IMR-90 (cell line): Measurements from ENCODE around the gene SFXN3.

Experiments
- BHLHE40 ChIP-seq: fragments of 150-350 bp; IDR thresholded peaks from 2 replicates; pipeline ENCODE4 v1.6.1; 2016; ENCODE audit warnings: mild to moderate bottlenecking, low read depth, low read length
- CEBPB ChIP-seq: IDR thresholded peaks from 2 replicates; pipeline ENCODE4 v1.6.1; 2012; ENCODE audit warnings: low read depth, low read length, improper control_type of control experiment
- CTCF ChIP-seq: conservative IDR thresholded peaks from 2 replicates; pipeline ENCODE4 v1.5.1; 2012; ENCODE audit warnings: mild to moderate bottlenecking, low read depth, low read length, improper control_type of control experiment
- ELK1 ChIP-seq: fragments of 150-350 bp; IDR thresholded peaks from 2 replicates; pipeline ENCODE4 v1.6.1; 2016; ENCODE audit warnings: low read depth, mild to moderate bottlenecking, low read length, moderate library complexity, borderline replicate concordance
- FOS ChIP-seq: fragments of 150-350 bp; IDR thresholded peaks from 2 replicates; pipeline ENCODE4 v1.6.1; 2016; ENCODE audit warnings: low read depth, low read length
- MXI1 ChIP-seq: IDR thresholded peaks from 2 replicates; pipeline ENCODE4 v1.6.1; 2012; ENCODE audit warnings: low read depth, mild to moderate bottlenecking, low read length, moderate library complexity, borderline replicate concordance
- POLR2A ChIP-seq: IDR thresholded peaks from 2 replicates; pipeline ENCODE4 v1.6.1; 2012; ENCODE audit warnings: mild to moderate bottlenecking, low read depth, low read length
- RAD21 ChIP-seq: IDR thresholded peaks from 2 replicates; pipeline ENCODE4 v1.6.1; 2012; ENCODE audit warnings: low read length, improper control_type of control experiment
- RFX5 ChIP-seq: IDR thresholded peaks from 2 replicates; pipeline ENCODE4 v1.8.0; 2012; ENCODE audit warnings: low read depth, mild to moderate bottlenecking, low read length, moderate library complexity
- USF2 ChIP-seq: fragments of 150-350 bp; IDR thresholded peaks from 2 replicates; pipeline ENCODE4 v1.6.1; 2017; ENCODE audit warnings: mild to moderate bottlenecking, antibody characterized with exemption, low read length, low read depth

- TF ChIP-seq USF2: no peak
- TF ChIP-seq CTCF: no peak
- no peak for TF ChIP-seq ELK1
- no peak for TF ChIP-seq CEBPB
- TF ChIP-seq POLR2A: no peak
- no peak for TF ChIP-seq MXI1
- TF ChIP-seq BHLHE40: no peak
- TF ChIP-seq FOS: no peak
- no peak for TF ChIP-seq RAD21
- TF ChIP-seq RFX5: no peak
Observed at GRCh38 chr10:100995181-100995580, 35.9 kb upstream of the SFXN3 start.
